T follicular helper cell (primary cell): ENCODE results near the gene MRPL12.
A peak's percentile ranks its signal among the peaks of the same experiment; 100 is the strongest.
"Not testable (repeated sequence)": the region's sequence is repeated elsewhere in the genome, so short reads cannot be mapped to it uniquely, and the experiment has no call there.

Source experiments
- DNase-seq: peaks from one replicate; pipeline ENCODE4 v3.0.0-alpha.2; 2020; ENCODE audit warnings: low read depth
- total RNA-seq, 2 experiments: gene quantifications; one replicate each; lab custom pipeline; 2026; lab: John Stamatoyannopoulos, UW

MRPL12 gene
- total RNA-seq, result 2.4 to 7.8 reads per million in 2 experiments

DNA sequence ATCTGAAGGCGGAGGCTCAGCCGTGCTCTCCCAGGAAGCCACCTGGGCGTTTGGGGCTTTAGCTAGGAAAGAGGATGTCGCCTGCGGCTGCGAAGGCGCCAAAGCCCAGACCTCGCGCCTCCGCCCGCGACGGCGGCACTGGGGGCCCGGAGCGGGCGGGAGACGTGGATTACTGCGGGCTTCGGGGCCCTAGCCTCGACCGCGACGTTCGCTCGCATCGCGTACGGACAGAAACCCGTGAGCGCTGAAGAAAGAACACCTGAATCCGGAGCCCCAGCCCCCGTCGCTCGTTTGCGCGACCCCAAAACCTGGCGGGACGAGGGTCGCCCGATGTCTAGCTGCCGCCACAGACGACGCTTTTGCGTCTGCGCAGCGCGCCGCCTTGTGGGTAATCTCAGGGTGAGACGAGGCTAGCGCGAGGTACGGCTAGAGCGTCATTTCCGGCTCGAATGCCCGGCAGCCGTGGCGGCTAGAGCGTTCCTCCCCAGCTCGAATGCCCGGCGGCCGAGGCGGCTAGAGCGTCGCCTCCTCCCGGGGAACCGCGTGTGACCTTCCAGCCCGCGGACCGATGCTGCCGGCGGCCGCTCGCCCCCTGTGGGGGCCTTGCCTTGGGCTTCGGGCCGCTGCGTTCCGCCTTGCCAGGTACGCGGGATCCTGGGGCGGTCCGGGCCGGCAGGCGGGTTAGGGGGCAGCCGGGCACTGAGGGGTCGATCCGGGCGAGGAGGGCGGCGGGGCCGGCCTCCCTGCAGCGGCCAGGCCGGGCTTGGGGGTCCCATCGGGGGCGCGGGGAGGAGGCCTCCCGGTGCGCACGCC, at the start of gene MRPL12:
MRPL12 (plus strand) TSS at position 434 of the 813 bp plus-strand sequence; CDS start at position 569, 135 bp downstream.
- peak; percentile 81 for DNase-seq

DNA sequence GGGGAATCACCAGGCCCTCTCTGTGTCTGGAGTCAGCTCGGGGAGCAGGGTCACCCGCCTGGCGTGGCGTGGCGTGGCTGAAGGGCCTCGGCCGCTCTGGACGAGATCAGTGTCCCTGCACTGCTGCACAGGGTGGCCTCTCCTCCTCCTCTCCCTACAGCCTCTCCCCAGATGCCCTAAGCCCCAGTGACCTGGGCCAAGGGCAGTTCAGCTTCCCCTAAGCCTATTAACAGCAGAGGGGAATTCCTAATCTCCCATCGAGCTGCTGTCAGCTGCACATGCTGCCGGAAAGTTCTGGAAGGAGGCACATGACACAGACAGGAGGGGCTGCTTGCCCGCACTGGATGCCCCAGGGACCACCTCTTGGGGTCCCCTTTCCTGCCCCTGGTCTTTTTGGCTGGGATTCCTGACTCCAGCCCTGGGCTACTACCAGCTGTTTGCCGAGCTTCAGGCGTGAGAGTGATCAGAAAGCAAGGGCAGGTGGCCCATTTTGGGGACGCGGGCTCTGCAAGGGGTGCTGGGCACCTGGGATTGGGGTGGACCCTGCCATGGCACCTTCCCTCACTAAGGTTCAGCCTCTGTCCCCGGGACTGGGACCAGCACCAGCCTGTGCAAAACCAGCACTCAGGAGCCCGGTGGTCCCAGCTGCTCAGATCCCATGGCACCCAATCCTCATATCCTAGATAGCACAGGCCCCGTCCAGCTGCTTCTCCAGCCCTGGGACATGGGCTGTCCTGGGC, 47.6 kb upstream of the MRPL12 start:
- no peak for DNase-seq

- DNase-seq, result no peak
Measured at GRCh38 chr17:81656118-81656743, 46.9 kb upstream of the MRPL12 start, which contains the start of gene PDE6G. Gene PDE6G (minus strand): TSS chr17:81656542. CDS start chr17:81653305, 3,237 bp downstream.

- DNase-seq, result no peak
Measured at GRCh38 chr17:81656835-81657234, 46.3 kb upstream of the MRPL12 start.

DNA sequence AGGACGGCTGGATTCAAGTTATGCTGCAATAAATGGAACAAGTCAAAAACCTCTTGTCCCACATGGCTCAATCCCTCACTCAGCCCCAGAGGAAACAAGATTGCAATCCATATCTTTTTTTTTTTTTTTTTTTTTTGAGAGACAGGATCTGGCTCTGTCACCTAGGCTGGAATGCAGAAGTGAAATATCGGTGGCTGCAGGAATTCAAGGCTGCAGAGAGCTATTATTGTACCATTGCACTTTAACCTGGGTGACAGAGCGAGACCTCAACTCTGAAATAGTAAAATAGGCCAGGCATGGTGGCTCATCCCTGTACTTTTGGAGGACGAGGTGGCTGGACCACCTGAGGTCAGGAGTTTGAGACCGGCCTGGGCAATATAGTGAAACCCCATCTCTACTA, 44.1 kb upstream of the MRPL12 start:
- no peak for DNase-seq

GRCh38 chr17:81660441-81660840, 42.7 kb upstream of the MRPL12 start:
- DNase-seq, result no peak

DNA sequence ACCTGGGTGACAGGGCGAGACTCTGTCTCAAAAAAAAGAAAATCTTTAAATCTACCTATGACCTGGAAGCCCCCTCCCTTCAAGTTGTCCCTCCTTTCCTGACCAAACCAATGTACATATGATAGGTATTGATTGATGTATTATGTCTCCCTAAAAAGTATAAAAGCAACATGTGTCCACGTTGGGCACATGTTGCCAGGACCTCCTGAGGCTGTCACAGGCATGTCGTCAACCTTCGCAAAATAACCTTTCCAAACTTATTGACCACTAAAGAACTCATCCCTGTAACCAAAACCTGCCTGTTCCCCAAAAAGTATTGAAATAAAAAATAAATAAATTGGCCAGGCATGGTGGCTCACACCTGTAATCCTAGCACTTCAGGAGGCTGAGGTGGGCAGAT, 41.2 kb upstream of the MRPL12 start:
- no peak for DNase-seq

GRCh38 chr17:81664051-81664470, 39.1 kb upstream of the MRPL12 start:
- no peak for DNase-seq

DNA sequence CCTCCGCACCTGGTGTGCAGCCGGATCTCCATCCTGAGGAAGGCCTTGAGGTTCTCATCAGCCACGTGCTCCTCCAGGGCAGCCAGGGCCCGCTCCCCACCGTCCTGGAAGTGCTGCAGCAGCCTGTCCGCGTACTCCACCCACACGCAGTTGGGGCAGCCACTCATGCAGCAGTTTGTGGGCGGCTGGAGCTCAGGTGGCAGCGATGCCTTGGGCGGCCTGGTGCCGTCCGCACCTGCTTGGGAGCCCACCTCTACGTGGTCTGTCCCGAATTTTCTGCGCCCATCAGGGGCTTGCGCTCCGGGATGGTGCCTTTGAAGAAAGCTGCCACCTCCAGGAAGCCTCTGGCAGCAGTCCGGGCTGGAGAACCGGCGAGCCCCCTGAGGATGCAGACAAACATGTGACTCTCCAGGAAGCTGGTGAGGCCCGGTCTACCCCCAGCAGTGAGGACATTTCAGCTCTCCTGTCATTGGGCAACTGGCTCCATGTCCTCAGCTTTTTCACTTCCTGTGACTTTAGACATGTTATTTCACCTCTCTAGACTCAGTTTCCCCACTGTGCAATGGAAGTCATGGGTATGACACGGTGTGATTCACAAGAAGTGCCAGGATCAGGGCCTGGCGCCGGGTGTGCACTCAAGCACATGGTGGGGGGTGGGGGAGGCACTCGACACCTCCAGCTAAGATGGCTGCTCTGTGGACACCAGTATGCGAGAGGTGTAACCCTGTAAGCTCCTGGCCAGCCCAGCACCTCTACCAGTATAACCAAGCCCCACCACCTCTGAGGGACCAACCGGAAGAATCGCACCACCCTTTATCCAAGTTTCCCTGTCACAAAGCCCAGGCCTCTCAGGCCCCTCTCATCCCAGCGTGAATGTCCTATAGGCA, 37.7 kb upstream of the MRPL12 start:
- DNase-seq, result no peak

DNA sequence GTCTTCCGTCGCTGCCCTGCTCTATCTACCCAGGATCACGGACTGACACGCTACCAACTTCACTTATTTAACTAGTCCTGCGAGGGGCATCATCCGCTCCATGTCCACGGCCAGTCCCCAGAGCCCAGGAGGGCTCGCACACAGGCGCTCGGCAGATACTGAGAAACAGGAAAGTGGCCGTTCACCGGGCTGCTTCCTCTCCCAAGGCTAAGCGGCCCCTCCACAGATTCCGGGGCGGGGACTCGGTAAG, 37.1 kb upstream of the MRPL12 start:
- DNase-seq, result no peak

DNA sequence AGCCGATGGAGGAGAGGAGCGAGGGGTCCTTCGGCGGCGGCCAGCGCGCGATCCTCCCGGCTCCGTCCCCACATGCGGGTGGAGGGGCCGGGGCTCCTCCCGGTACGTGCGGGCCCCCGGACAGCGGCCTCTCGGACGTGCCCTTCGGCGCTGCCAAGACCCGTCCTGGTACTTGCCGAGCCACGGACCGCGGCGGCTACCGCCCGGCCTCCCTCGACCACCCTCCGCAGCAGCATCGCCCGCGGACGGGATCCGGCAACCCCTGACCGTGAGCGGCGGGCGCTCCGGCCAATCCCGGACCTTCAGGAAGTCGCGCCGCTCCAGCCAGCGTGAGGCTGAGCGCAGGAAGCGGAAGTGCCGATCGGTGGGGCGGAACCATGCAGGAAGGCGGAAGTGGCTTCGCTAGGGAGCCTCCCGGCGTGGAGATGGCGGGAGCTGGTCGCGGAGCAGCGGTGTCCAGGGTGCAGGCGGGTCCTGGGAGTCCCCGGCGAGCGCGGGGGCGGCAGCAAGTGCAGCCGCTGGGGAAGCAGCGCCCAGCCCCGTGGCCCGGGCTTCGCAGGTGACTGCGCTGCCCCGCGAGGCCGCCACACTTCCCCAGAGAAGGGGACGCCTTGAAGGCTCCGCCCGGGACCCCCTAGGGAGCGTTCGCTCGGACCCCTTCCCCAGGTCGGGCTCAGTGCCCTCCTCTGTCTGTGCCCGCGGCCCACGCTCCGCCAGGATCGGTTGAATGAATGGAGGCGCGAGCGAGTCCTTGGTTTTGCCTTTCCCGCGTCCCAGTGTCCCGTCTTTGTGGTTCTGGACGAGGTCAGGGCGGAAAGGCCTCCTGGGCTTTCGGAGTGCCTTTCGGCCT, 36.6 kb upstream of the MRPL12 start, which contains the start of the genes CCDC137 and OXLD1:
CCDC137 (plus strand) TSS at position 396 of the 850 bp plus-strand sequence; CDS start at position 426, 30 bp downstream.
OXLD1 (minus strand) TSS at position 264 of the 850 bp plus-strand sequence; CDS start at position 236, 28 bp downstream.
- DNase-seq, result peak; percentile 89

DNA sequence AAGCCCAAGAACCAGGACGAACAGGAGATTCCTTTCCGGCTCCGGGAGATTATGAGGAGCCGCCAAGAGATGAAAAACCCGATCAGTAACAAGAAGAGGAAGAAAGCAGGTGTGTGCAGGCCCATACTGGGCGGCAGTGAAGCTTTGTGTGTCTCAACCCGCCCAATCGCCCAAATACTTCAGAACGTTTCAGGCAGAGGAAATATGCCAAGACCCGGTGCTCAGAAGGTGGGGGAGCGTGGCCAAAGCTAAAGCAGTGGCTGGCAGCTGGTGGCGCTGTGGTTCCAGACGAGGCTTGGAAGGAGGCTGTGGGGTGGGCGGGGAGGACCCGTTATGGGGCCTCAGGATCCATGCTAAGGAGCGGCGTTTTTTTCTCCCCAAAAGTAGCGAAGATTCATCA, 35.4 kb upstream of the MRPL12 start:
- DNase-seq, result no peak

DNA sequence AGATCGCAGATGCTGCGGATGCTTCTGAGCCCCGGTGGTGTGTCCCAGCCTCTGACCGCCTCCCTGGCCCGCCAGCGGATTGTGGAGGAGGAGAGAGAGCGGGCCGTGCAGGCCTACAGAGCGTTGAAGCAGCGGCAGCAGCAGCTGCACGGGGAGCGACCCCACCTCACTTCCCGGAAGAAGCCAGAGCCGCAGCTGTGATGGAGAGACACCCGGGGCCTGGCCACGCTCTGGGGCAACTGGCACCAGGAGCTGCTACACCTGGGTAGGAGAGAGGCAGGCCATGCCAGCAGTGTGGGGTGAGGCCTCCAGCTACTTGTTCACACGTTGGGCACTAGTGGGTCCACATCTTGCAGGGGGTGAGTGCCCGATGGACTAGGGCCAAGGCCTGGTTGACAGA, 30.7 kb upstream of the MRPL12 start:
- DNase-seq, result no peak

GRCh38 chr17:81672954-81673353, 30.2 kb upstream of the MRPL12 start:
- no peak for DNase-seq

DNA sequence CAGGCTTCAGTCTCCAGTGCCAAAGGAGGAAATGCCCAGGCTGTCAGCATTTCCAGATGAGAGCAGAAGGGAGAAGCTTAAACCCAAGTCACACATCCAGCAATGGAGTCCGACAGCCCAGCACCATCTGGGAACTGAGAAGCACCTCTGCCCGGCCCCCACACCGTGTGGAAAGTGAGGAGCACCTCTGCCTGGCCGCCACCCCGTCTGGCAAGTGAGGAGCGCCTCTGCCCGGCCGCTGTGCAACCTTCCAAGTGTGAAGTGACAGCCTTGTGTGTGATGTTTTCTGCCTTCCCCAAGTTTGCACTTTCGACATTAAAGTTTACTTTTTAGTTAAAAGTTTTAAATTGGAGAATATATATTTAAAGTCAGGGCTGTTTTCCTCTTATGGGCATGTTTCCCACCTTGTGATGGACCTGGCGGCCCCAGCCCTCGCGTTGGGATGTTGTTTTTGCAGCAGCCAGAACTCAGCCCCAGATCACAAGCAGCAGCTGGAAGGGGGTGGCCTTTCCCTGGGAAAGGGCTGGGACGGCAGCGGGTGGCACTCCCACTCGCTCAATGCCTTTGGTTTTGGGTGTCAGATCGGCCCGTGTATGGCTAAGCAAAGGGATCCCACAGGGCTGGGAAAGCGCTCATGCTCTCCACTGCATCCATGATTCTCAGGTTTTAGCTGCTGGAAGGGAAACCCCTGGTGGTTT, 29.5 kb upstream of the MRPL12 start:
- no peak for DNase-seq

- not testable (repeated sequence) for DNase-seq
Measured at GRCh38 chr17:81675515-81676221, 27.5 kb upstream of the MRPL12 start.

GRCh38 chr17:81676906-81677305, 26.3 kb upstream of the MRPL12 start:
- no peak for DNase-seq

- DNase-seq, result no peak
Measured at GRCh38 chr17:81680150-81680549, 23.0 kb upstream of the MRPL12 start.

DNA sequence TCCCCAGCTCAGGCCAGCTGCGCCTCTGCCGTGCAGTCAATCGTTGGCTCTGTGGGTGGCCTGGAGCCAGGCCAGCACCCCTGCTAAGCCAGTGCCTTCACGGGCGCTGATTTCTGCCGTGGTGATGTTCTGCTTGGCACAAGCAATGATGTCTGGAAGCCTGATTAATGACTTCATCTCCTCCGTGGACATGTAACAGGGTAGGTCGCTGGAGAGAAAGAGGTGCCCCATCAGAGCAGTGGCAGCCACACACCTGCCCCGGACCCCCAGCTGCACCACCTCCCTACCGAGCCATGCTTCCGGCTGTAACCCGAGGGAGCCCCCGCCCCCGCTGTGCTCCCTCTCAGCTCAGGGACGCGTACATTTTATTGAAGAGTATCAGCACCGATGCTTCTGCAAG, 21.5 kb upstream of the MRPL12 start:
- DNase-seq, result no peak
